GM23248 (cell line): ENCODE data around the gene ARL10. TPM values are rescaled to one million over a fixed set of nuclear protein-coding genes. Genes with fewer than 3 reads are reported as not detected.

ENCODE experiments used
- DNase-seq: peaks from one replicate; pipeline ENCODE4 v3.0.0-alpha.2; 2015
- H2AFZ ChIP-seq: fragments of 200-600 bp; sonication (generic); 2 replicates; pipeline ENCODE4 v1.6.1; 2016; ENCODE audit warnings: antibody characterized with exemption
- H3F3A ChIP-seq: fragments of 200-600 bp; sonication (generic); 2 replicates; pipeline ENCODE4 v1.6.1; 2016; ENCODE audit warnings: mild to moderate bottlenecking, antibody characterized with exemption, mixed run types; ENCODE audit not compliant: insufficient read depth
- H3K27ac ChIP-seq: fragments of 200-600 bp; sonication (generic); 2 replicates; pipeline ENCODE4 v1.5.1; 2016; ENCODE audit warnings: mild to moderate bottlenecking
- H3K27me3 ChIP-seq: fragments of 200-600 bp; sonication (generic); replicated peaks from 2 replicates; pipeline ENCODE4 v1.6.1; 2016; ENCODE audit warnings: mild to moderate bottlenecking; ENCODE audit not compliant: insufficient read depth
- H3K36me3 ChIP-seq: fragments of 200-600 bp; sonication (generic); 2 replicates; pipeline ENCODE4 v1.6.1; 2016; ENCODE audit warnings: low read depth, mild to moderate bottlenecking
- H3K4me1 ChIP-seq: fragments of 200-600 bp; sonication (generic); 2 replicates; pipeline ENCODE4 v1.6.1; 2016; ENCODE audit warnings: mild to moderate bottlenecking; ENCODE audit not compliant: insufficient read depth
- H3K4me2 ChIP-seq: fragments of 200-600 bp; sonication (generic); one replicate; pipeline ENCODE4 v1.6.1; 2016; ENCODE audit warnings: mild to moderate bottlenecking; ENCODE audit not compliant: unreplicated experiment
- H3K4me3 ChIP-seq: fragments of 200-600 bp; sonication (generic); 2 replicates; pipeline ENCODE4 v1.5.1; 2016; ENCODE audit warnings: mild to moderate bottlenecking
- H3K79me2 ChIP-seq: fragments of 200-600 bp; sonication (generic); 2 replicates; pipeline ENCODE4 v1.6.1; 2016; ENCODE audit warnings: mild to moderate bottlenecking; ENCODE audit not compliant: insufficient read depth
- H3K9ac ChIP-seq: fragments of 200-600 bp; sonication (generic); 2 replicates; pipeline ENCODE4 v1.6.1; 2016; ENCODE audit warnings: mild to moderate bottlenecking
- H3K9me2 ChIP-seq: fragments of 200-600 bp; sonication (generic); 2 replicates; pipeline ENCODE4 v1.6.1; 2016; ENCODE audit warnings: mixed run types, mild to moderate bottlenecking, moderate library complexity; ENCODE audit not compliant: insufficient read depth
- H3K9me3 ChIP-seq: fragments of 200-600 bp; sonication (generic); one replicate; pipeline ENCODE4 v1.6.1; 2017; ENCODE audit warnings: low read depth
- H4K20me1 ChIP-seq: fragments of 200-600 bp; sonication (generic); 2 replicates; pipeline ENCODE4 v1.6.0; 2016; ENCODE audit not compliant: insufficient read depth
- EZH2 ChIP-seq: fragments of 200-600 bp; sonication (generic); IDR thresholded peaks from 2 replicates; pipeline ENCODE4 v1.6.1; 2018; ENCODE audit warnings: antibody characterized with exemption, mild to moderate bottlenecking; ENCODE audit not compliant: insufficient read depth, poor library complexity, severe bottlenecking
- EZH2phosphoT487 ChIP-seq: fragments of 200-600 bp; sonication (generic); IDR thresholded peaks from 2 replicates; pipeline ENCODE4 v1.6.1; 2018; ENCODE audit warnings: antibody characterized with exemption, moderate library complexity, mild to moderate bottlenecking, low read depth; ENCODE audit not compliant: insufficient read depth
- WGBS, 2 experiments: methylation state at CpG; one replicate each; pipeline ENCODE4 v1.1.6; 2015 to 2017; ENCODE audit warnings: low lambda C conversion rate in 2 of 2, low coverage in 1 of 2; ENCODE audit errors: missing lambda C conversion rate in 2 of 2; 5-methylcytosine and 5-hydroxymethylcytosine counted together
- in situ Hi-C: fragments of 300-500 bp; cut with MboI; formaldehyde crosslinking; loops from 2 replicates; pipeline ENCODE4 v1.15.0; 2020
- microRNA counts: library from miRNA; unstranded; fragments of <30 nt; microRNA quantifications from one replicate; lab custom pipeline; 2016
- microRNA-seq: library from miRNA; unstranded; fragments of <30 nt; microRNA quantifications from one replicate; pipeline ENCODE4, GENCODE V29; 2016; ENCODE audit warnings: borderline number of aligned reads
- polyA plus RNA-seq: library from polyadenylated mRNA; unstranded; fragments of >200 nt; fragmentation: Nextera tagmentation; extraction: Ambion mirVana; gene quantifications from 2 replicates; pipeline ENCODE4 v1.2.1, GENCODE V29; 2016
- small RNA-seq: library from RNA; depleted of rRNA; stranded (forward); fragments of <200 nt; gene quantifications from one replicate; pipeline ENCODE3, GENCODE V24; 2014; ENCODE audit warnings: low read depth, low replicate concordance
- total RNA-seq: library from RNA; depleted of rRNA; stranded (reverse); fragments of >200 nt; shearing (Covaris generic); gene quantifications from 2 replicates; pipeline ENCODE4 v1.2.3, GENCODE V29; 2014; rRNA removed

The ARL10 gene
- total and polyA plus RNA-seq, 2 experiments from 2014 or later, result 6.7 to 8.3 TPM

GRCh38 chr5:176427971-176428370 lies 62.7 kb downstream of the ARL10 start:
- Histone ChIP-seq H4K20me1 (no peaks in the 10 kb centered on the region), H3K9me3 (no peaks in the 10 kb centered on the region), H3K4me1 (no peaks in the 10 kb centered on the region), H3K9me2 (no peaks in the 10 kb centered on the region), H3F3A (no peaks in the 10 kb centered on the region), H3K9ac (no peak overlapping the region), H3K27me3 (no peaks in the 10 kb centered on the region), H3K79me2 (no peaks in the 10 kb centered on the region), H3K4me3 (no peak overlapping the region), H2AFZ (no peak overlapping the region), H3K36me3 (no peaks in the 10 kb centered on the region), H3K4me2 (no peak overlapping the region), H3K27ac (no peak overlapping the region)
- DNase-seq, result peak; percentile 53
- in situ Hi-C loops, result no loop called here
- TF ChIP-seq EZH2, result no peak
- TF ChIP-seq EZH2phosphoT487, result no peak
- 58 to 64% methylated on average over 4 of the region's 4 CpGs for WGBS, 2 experiments

- Histone ChIP-seq H3F3A (no peaks in the 10 kb centered on the region), H3K27me3 (no peaks in the 10 kb centered on the region), H3K9me2 (no peaks in the 10 kb centered on the region), H3K4me3 (no peak overlapping the region), H2AFZ (no peak overlapping the region), H3K9me3 (no peaks in the 10 kb centered on the region), H3K36me3 (no peaks in the 10 kb centered on the region), H4K20me1 (no peaks in the 10 kb centered on the region), H3K4me2 (no peak overlapping the region), H3K27ac (no peak overlapping the region), H3K4me1 (no peaks in the 10 kb centered on the region), H3K79me2 (no peaks in the 10 kb centered on the region), H3K9ac (no peak overlapping the region)
- TF ChIP-seq EZH2phosphoT487 (no peak), EZH2 (no peak)
- WGBS, 2 experiments, result 42 to 58% methylated on average over 4 of the region's 4 CpGs
- DNase-seq, result no peak
- in situ Hi-C loops, result no loop called here
Observed at GRCh38 chr5:176429972-176430371, 64.7 kb downstream of the ARL10 start.

MicroRNAs encoded within 50 kb of the gene (microRNA counts, 767-probe panel; counts per million panel counts)
- 447 counts per million, percentile 86 among the panel's probes with 10 or more counts for microRNA hsa-miR-1271-5p (lab: Ali Mortazavi, UCI)

Small RNA genes lying within 50 kb of the gene (microRNA-seq; reads per million reads assigned to microRNA genes)
- gene MIR1271, result 12.8 reads per million, percentile 18 among the genes with 10 or more reads in this experiment

Small RNA genes lying within 50 kb of the gene (small RNA-seq; reads per million reads assigned to genes)
- not detected for gene MIR1271

Other genes with a start within 250 kb of the ARL10 start
- 3.5 and 6.8 TPM in 2 replicates for gene SIMC1, start 127.1 kb upstream of the ARL10 start, total RNA-seq
- gene SIMC1, start 127.1 kb upstream of the ARL10 start, polyA plus RNA-seq, result 8.2 and 8.6 TPM in 2 replicates
- 110 and 114 TPM in 2 replicates for gene KIAA1191, start 3.7 kb upstream of the ARL10 start, total RNA-seq
- gene KIAA1191, start 3.7 kb upstream of the ARL10 start, polyA plus RNA-seq, result 110 and 118 TPM in 2 replicates
- gene NOP16, start 23.1 kb downstream of the ARL10 start, total RNA-seq, result 13.3 and 15.2 TPM in 2 replicates
- 68.4 and 68.7 TPM in 2 replicates for gene NOP16, start 23.1 kb downstream of the ARL10 start, polyA plus RNA-seq
- gene HIGD2A, start 23.3 kb downstream of the ARL10 start, total RNA-seq, result 33.8 and 72.1 TPM in 2 replicates
- 110 and 117 TPM in 2 replicates for gene HIGD2A, start 23.3 kb downstream of the ARL10 start, polyA plus RNA-seq
- 121 and 130 TPM in 2 replicates for gene CLTB, start 51.1 kb downstream of the ARL10 start, total RNA-seq
- 128 and 132 TPM in 2 replicates for gene CLTB, start 51.1 kb downstream of the ARL10 start, polyA plus RNA-seq
- 41.0 and 45.0 TPM in 2 replicates for gene FAF2, start 82.9 kb downstream of the ARL10 start, total RNA-seq
- gene FAF2, start 82.9 kb downstream of the ARL10 start, polyA plus RNA-seq, result 45.4 and 45.7 TPM in 2 replicates
- gene RNF44, start 171.9 kb downstream of the ARL10 start, total RNA-seq, result 2.9 and 3.9 TPM in 2 replicates
- 2.0 and 2.1 TPM in 2 replicates for gene RNF44, start 171.9 kb downstream of the ARL10 start, polyA plus RNA-seq
- not detected in 2 replicates for gene CDHR2, start 183.9 kb downstream of the ARL10 start, total RNA-seq
- gene CDHR2, start 183.9 kb downstream of the ARL10 start, polyA plus RNA-seq, result not detected in 2 replicates
- gene GPRIN1, start 244.7 kb downstream of the ARL10 start, total RNA-seq, result 4.3 and 4.8 TPM in 2 replicates
- gene GPRIN1, start 244.7 kb downstream of the ARL10 start, polyA plus RNA-seq, result 1.2 and 1.3 TPM in 2 replicates